ENCODE data around the gene DPP4. TPM values are rescaled to one million over a fixed set of nuclear protein-coding genes. Genes with fewer than 3 reads are reported as not detected.

Gene DPP4
- total and polyA plus RNA-seq, 2 donors (not counting 3 experiments of a cell fraction or from before 2014, with no cell fraction given) = 0.84 to 6.2 TPM

DNA sequence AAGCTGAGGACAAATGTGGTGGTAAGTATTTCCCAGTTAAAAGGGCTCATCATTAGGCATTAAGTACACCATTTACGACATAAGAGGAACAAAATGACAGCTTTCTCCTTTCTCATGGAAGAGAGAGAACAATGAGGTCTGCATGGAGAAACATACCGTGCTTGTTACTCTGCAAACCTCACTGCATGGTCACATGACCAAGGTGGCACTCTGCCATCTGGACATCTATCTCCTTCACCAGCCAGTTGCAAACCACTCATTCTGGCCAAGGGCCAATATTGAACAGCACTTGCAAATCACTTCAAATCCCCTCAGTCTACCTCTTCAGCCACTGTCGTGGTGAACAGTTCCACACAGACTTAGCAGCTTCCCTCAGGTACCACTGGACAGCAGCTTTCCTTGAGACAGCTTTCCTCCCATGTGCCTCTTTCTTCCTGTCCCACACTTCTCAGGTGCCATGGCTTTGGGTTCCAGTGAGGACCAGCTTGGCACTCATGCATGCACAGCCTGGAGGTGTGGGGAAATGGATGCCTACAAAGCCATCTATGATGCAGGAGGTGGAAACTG lies 29.5 kb upstream of the DPP4 start:
- H3K9me3 ChIP-seq (replicated peaks; ENCODE audit: control insufficient read depth, insufficient read depth, low read length) = no peaks in the 10 kb centered on the region
- H3K9me1 ChIP-seq (replicated peaks; ENCODE audit: control insufficient read depth, extremely low read depth, insufficient read depth, low read length) = no peaks in the 10 kb centered on the region
- no peak overlapping the region for H3K27ac ChIP-seq (ENCODE audit: insufficient read depth, low read depth, low read length)
- FAIRE-seq = no peak
- H3K79me2 ChIP-seq (ENCODE audit: control insufficient read depth, insufficient read depth, low read length) = no peaks in the 10 kb centered on the region
- BruUV-seq (replicated peaks) = no TSS peak
- no peak overlapping the region for H3K4me2 ChIP-seq (ENCODE audit: insufficient read depth, low read length)
- no peak for DNase-seq (ENCODE audit: low read depth, low spot score)
- H3K4me3 ChIP-seq (replicated peaks in 1 of 3; ENCODE audit: insufficient read depth in 1 of 3, low read depth in 1 of 3, low read length in 3 of 3) = no peak overlapping the region
- no peak for TF ChIP-seq POLR2AphosphoS5 (IDR thresholded peaks at IDR 0.05; ENCODE audit: insufficient read depth, low read depth, low read length)
- TF ChIP-seq FOS (IDR thresholded peaks at IDR 0.05; ENCODE audit: borderline replicate concordance, insufficient read depth, low read length) = no peak
- TF ChIP-seq EZH2 (IDR thresholded peaks at IDR 0.05; ENCODE audit: borderline replicate concordance, low read depth, low read length, severe bottlenecking) = no peak
- TF ChIP-seq, protein P1, sequence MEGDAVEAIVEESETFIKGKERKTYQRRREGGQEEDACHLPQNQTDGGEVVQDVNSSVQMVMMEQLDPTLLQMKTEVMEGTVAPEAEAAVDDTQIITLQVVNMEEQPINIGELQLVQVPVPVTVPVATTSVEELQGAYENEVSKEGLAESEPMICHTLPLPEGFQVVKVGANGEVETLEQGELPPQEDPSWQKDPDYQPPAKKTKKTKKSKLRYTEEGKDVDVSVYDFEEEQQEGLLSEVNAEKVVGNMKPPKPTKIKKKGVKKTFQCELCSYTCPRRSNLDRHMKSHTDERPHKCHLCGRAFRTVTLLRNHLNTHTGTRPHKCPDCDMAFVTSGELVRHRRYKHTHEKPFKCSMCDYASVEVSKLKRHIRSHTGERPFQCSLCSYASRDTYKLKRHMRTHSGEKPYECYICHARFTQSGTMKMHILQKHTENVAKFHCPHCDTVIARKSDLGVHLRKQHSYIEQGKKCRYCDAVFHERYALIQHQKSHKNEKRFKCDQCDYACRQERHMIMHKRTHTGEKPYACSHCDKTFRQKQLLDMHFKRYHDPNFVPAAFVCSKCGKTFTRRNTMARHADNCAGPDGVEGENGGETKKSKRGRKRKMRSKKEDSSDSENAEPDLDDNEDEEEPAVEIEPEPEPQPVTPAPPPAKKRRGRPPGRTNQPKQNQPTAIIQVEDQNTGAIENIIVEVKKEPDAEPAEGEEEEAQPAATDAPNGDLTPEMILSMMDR (IDR thresholded peaks at IDR 0.05; ENCODE audit: extremely low read depth in 1 of 2, insufficient read depth in 1 of 2, low read depth in 1 of 2, low read length in 2 of 2) = no peak
- TF ChIP-seq, protein P2, sequence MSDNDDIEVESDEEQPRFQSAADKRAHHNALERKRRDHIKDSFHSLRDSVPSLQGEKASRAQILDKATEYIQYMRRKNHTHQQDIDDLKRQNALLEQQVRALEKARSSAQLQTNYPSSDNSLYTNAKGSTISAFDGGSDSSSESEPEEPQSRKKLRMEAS (IDR thresholded peaks at IDR 0.05; ENCODE audit: insufficient read depth, insufficient read length) = no peak
- no peak for TF ChIP-seq MYC (IDR thresholded peaks at IDR 0.05; ENCODE audit: low read depth, low read length)
- no peak for TF ChIP-seq JUN (IDR thresholded peaks at IDR 0.05; ENCODE audit: borderline replicate concordance, insufficient read depth, insufficient read length, low read depth)
- no peak for TF ChIP-seq POLR2A (IDR thresholded peaks at IDR 0.05; ENCODE audit: low read depth, low read length)
- TF ChIP-seq GATA2 (IDR thresholded peaks at IDR 0.05; ENCODE audit: insufficient read depth, insufficient read length, low read depth, low read length) = no peak
- H3K27me3 ChIP-seq (ENCODE audit: control insufficient read depth in 2 of 2, insufficient read depth in 2 of 2, low read length in 2 of 2) = no peaks in the 10 kb centered on the region
- no peaks in the 10 kb centered on the region for H4K20me1 ChIP-seq (replicated peaks; ENCODE audit: control insufficient read depth, extremely low read depth, insufficient read depth, low read length)
- dilution Hi-C loops (cut with MboI; ENCODE audit: extremely low pct_ligation_motif_present, low sequenced_read_pairs) = no loop called here
- CTCF ChIA-PET = no interaction called here
- H3K9ac ChIP-seq (replicated peaks; ENCODE audit: extremely low read depth, insufficient read depth, low read length) = no peak overlapping the region
- intact Hi-C loops (cut with micrococcal nuclease) = no loop called here
- no peak overlapping the region for H2AFZ ChIP-seq (ENCODE audit: low read depth, low read length)
- POLR2A ChIA-PET = no interaction called here
- H3K36me3 ChIP-seq (ENCODE audit: control insufficient read depth in 2 of 2, extremely low read depth in 1 of 2, insufficient read depth in 2 of 2, low read length in 2 of 2) = no peaks in the 10 kb centered on the region
- H3K4me1 ChIP-seq (ENCODE audit: control insufficient read depth, extremely low read depth, insufficient read depth, low read length) = no peaks in the 10 kb centered on the region
